NT2/D1 (cell line): ENCODE data around the gene ITSN2.

Source experiments
- SUZ12 ChIP-seq: IDR thresholded peaks from 2 replicates; pipeline ENCODE4 v1.6.1; 2011; ENCODE audit not compliant: insufficient read length, insufficient read depth; ENCODE audit errors: extremely low read depth
- YY1 ChIP-seq: IDR thresholded peaks from 2 replicates; pipeline ENCODE4 v1.6.1; 2011; ENCODE audit not compliant: insufficient read length, insufficient read depth

DNA sequence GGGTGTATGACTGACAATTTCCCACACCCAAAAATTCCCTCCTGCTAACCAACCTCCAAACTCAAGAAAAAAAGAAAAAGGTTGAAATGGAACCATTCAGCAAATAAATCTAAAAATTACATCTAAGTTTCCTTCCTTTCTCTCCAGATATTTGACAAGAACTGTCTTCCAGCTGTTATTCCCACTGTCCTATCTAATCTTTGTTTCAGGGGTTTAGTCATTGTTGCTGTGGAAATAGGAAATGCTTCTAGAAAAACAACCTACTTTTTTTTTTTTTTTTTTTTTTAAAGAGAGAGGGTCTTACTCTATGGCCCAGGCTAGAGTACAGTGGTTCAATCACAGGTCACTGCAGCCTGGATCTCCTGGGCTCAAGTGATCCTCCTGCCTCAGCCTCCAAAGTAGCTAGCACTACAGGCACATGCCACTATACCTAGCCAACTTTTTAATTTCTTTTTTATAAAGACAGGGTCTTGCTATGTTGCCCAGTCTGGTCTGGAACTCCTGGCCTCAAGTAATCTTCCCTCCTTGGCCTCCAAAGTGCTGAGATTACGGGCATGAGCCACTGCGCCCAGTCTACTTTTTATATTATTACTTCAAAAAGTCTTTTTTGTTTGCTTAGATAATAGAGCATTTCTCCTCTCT, 88.1 kb downstream of the ITSN2 start:
- TF ChIP-seq YY1 (no peak), SUZ12 (no peak)
